IMR-90 (cell line): ENCODE results near the gene RABGGTA. TPM values are rescaled to one million over a fixed set of nuclear protein-coding genes. Genes with fewer than 3 reads are reported as not detected.

Experiments used
- ATAC-seq: fragments of 200-7000 bp; cut with Tn5 transposase; 2 replicates; pipeline ENCODE4 v1.9.1; 2020; ENCODE audit warnings: low read depth, mild to moderate bottlenecking, moderate library complexity
- BruUV-seq: library from RNA; stranded (reverse); fragments of 400-500 nt; replicated peaks from 2 replicates; lab custom pipeline; 2021; lab: Mats Ljungman, UMichigan
- CTCF ChIA-PET: fragments of 300-600 bp; formaldehyde crosslinking; extraction: SDS; loops from one replicate; lab custom pipeline; 2021; ENCODE audit warnings: antibody characterized with exemption; lab: Yijun Ruan, JAX
- POLR2A ChIA-PET: fragments of 300-600 bp; sonication (Branson Sonifier 250); formaldehyde crosslinking; loops from one replicate; lab custom pipeline; 2022; ENCODE audit warnings: antibody characterized with exemption; ENCODE audit not compliant: unreplicated experiment; lab: Charles Lee
- DNase-seq: peaks from one replicate; pipeline ENCODE4 v3.0.0; 2013
- H2AFZ ChIP-seq: replicated peaks from 2 replicates; pipeline ENCODE3; 2013; ENCODE audit warnings: low read length, mild to moderate bottlenecking; ENCODE audit not compliant: poor library complexity
- H2AK5ac ChIP-seq: 2 replicates; pipeline ENCODE4 v1.6.1; 2013; ENCODE audit warnings: low read depth, low read length, inconsistent platforms
- H2AK9ac ChIP-seq: replicated peaks from 2 replicates; pipeline ENCODE3; 2013; ENCODE audit warnings: mild to moderate bottlenecking, low read depth, low read length, moderate library complexity; ENCODE audit not compliant: poor library complexity
- H2BK120ac ChIP-seq: 2 replicates; pipeline ENCODE4 v1.6.1; 2013; ENCODE audit warnings: low read depth, low read length, inconsistent platforms
- H2BK15ac ChIP-seq: 3 replicates; pipeline ENCODE4 v1.6.1; 2013; ENCODE audit warnings: low read depth, low read length, inconsistent platforms
- H2BK20ac ChIP-seq: 2 replicates; pipeline ENCODE4 v1.6.1; 2013; ENCODE audit warnings: low read depth, mild to moderate bottlenecking, inconsistent platforms, low read length, moderate library complexity
- H2BK5ac ChIP-seq: 2 replicates; pipeline ENCODE4 v1.6.1; 2013; ENCODE audit warnings: mild to moderate bottlenecking, low read depth, low read length, inconsistent platforms; ENCODE audit not compliant: poor library complexity, severe bottlenecking
- H3K14ac ChIP-seq: replicated peaks from 2 replicates; pipeline ENCODE4 v1.6.1; 2013; ENCODE audit warnings: low read depth, low read length, inconsistent platforms
- H3K18ac ChIP-seq: 2 replicates; pipeline ENCODE4 v1.6.1; 2013; ENCODE audit warnings: low read depth, low read length, control low read depth
- H3K23ac ChIP-seq: 2 replicates; pipeline ENCODE4 v1.6.1; 2013; ENCODE audit warnings: low read depth, low read length, inconsistent platforms
- H3K27ac ChIP-seq: 2 replicates; pipeline ENCODE4 v1.5.1; 2013; ENCODE audit warnings: mild to moderate bottlenecking, control low read depth, low read length; ENCODE audit not compliant: insufficient read depth
- H3K27me3 ChIP-seq: 2 replicates; pipeline ENCODE4 v1.6.1; 2013; ENCODE audit warnings: low read length; ENCODE audit not compliant: control insufficient read depth, insufficient read depth
- H3K36me3 ChIP-seq: 2 replicates; pipeline ENCODE4 v1.6.1; 2013; ENCODE audit warnings: low read length, mixed read lengths; ENCODE audit not compliant: control insufficient read depth, insufficient read depth
- H3K4ac ChIP-seq: 2 replicates; pipeline ENCODE4 v1.6.1; 2013; ENCODE audit warnings: low read depth, low read length, inconsistent platforms
- H3K4me1 ChIP-seq: 2 replicates; pipeline ENCODE4 v1.6.1; 2013; ENCODE audit warnings: low read length, mixed read lengths; ENCODE audit not compliant: control insufficient read depth, insufficient read depth
- H3K4me2 ChIP-seq: 2 replicates; pipeline ENCODE4 v1.6.1; 2013; ENCODE audit warnings: low read depth, mild to moderate bottlenecking, control low read depth, low read length, moderate library complexity
- H3K4me3 ChIP-seq: 2 replicates; pipeline ENCODE4 v1.5.1; 2013; ENCODE audit warnings: low read depth, mild to moderate bottlenecking, control low read depth, low read length, moderate library complexity; ENCODE audit not compliant: insufficient read depth
- H3K56ac ChIP-seq: 2 replicates; pipeline ENCODE4 v1.6.1; 2013; ENCODE audit warnings: low read length, inconsistent platforms; ENCODE audit not compliant: insufficient read depth; ENCODE audit errors: extremely low read depth
- H3K79me1 ChIP-seq, 2 experiments: 2 replicates each; pipeline ENCODE4 v1.6.1; 2013; ENCODE audit warnings: low read length in 2 of 2, inconsistent platforms in 1 of 2, low read depth in 1 of 2
- H3K9ac ChIP-seq: 2 replicates; pipeline ENCODE4 v1.6.1; 2013; ENCODE audit warnings: low read depth, low read length, control low read depth
- H3K9me1 ChIP-seq: 2 replicates; pipeline ENCODE4 v1.6.1; 2013; ENCODE audit warnings: low read length, inconsistent platforms; ENCODE audit not compliant: insufficient read depth
- H3K9me3 ChIP-seq: 2 replicates; pipeline ENCODE4 v1.6.1; 2013; ENCODE audit warnings: low read length; ENCODE audit not compliant: control insufficient read depth, insufficient read depth
- H4K20me1 ChIP-seq: 2 replicates; pipeline ENCODE4 v1.6.1; 2013; ENCODE audit warnings: low read length, inconsistent platforms; ENCODE audit not compliant: insufficient read depth
- H4K5ac ChIP-seq: 2 replicates; pipeline ENCODE4 v1.6.1; 2013; ENCODE audit warnings: mild to moderate bottlenecking, low read depth, low read length, control low read depth
- H4K8ac ChIP-seq, 2 experiments: 2 replicates each; pipeline ENCODE4 v1.6.1; 2013; ENCODE audit warnings: low read depth in 2 of 2, low read length in 2 of 2, control low read depth in 1 of 2, inconsistent platforms in 1 of 2
- H4K91ac ChIP-seq: 2 replicates; pipeline ENCODE4 v1.6.1; 2013; ENCODE audit warnings: low read depth, low read length, inconsistent platforms; ENCODE audit not compliant: insufficient read depth
- BHLHE40 ChIP-seq: fragments of 150-350 bp; IDR thresholded peaks from 2 replicates; pipeline ENCODE4 v1.6.1; 2016; ENCODE audit warnings: mild to moderate bottlenecking, low read depth, low read length
- CEBPB ChIP-seq: IDR thresholded peaks from 2 replicates; pipeline ENCODE4 v1.6.1; 2012; ENCODE audit warnings: low read depth, low read length, improper control_type of control experiment
- CHD1 ChIP-seq: IDR thresholded peaks from 2 replicates; pipeline ENCODE4 v1.6.1; 2012; ENCODE audit warnings: low read depth, low read length, improper control_type of control experiment
- FOS ChIP-seq: fragments of 150-350 bp; IDR thresholded peaks from 2 replicates; pipeline ENCODE4 v1.6.1; 2016; ENCODE audit warnings: low read depth, low read length
- MAFK ChIP-seq: IDR thresholded peaks from 2 replicates; pipeline ENCODE4 v1.6.1; 2012; ENCODE audit warnings: low read depth, low read length, improper control_type of control experiment
- MAZ ChIP-seq: IDR thresholded peaks from 2 replicates; pipeline ENCODE4 v1.6.1; 2012; ENCODE audit warnings: low read depth, mild to moderate bottlenecking, low read length, improper control_type of control experiment, moderate library complexity, borderline replicate concordance
- POLR2A ChIP-seq: IDR thresholded peaks from 2 replicates; pipeline ENCODE4 v1.6.1; 2012; ENCODE audit warnings: mild to moderate bottlenecking, low read depth, low read length
- RCOR1 ChIP-seq: IDR thresholded peaks from 2 replicates; pipeline ENCODE4 v1.6.1; 2012; ENCODE audit warnings: mild to moderate bottlenecking, low read length, improper control_type of control experiment; ENCODE audit not compliant: insufficient replicate concordance
- WGBS, 2 experiments: methylation state at CpG; one replicate each; pipeline versions ENCODE4 v1.1.5 to v1.1.7; 2013; ENCODE audit warnings: missing lambda C conversion rate in 2 of 2; ENCODE audit not compliant: insufficient read length in 1 of 2; ENCODE audit errors: extremely low coverage in 2 of 2; 5-methylcytosine and 5-hydroxymethylcytosine counted together
- dilution Hi-C: fragments of 300-500 bp; cut with HindIII; formaldehyde crosslinking; loops from one replicate; pipeline ENCODE4 v1.14.3; 2018; ENCODE audit warnings: low sequenced_read_pairs; ENCODE audit not compliant: unreplicated experiment
- in situ Hi-C: fragments of 300-500 bp; cut with MboI; formaldehyde crosslinking; loops from 3 replicates; pipeline ENCODE4 v1.14.3; 2019; ENCODE audit warnings: low sequenced_read_pairs, inconsistent platforms, mixed read lengths
- intact Hi-C: fragments of 100-400 bp; cut with micrococcal nuclease; formaldehyde crosslinking; loops from 2 replicates; pipeline ENCODE4 v1.10.0; 2022
- polyA plus RNA-seq, 3 experiments: library from polyadenylated mRNA; depleted of rRNA; stranded (reverse); fragments of >200 nt; gene quantifications; 2 replicates each; pipeline ENCODE4 v1.2.3, GENCODE V29; 2012; ENCODE audit warnings: low replicate concordance in 1 of 3
- total RNA-seq: library from RNA; depleted of rRNA; stranded (reverse); fragments of >200 nt; gene quantifications from 2 replicates; pipeline ENCODE4 v1.2.3, GENCODE V29; 2012
- TF ChIP-seq, protein P1 (sequence below): conservative IDR thresholded peaks from 2 replicates; pipeline ENCODE4 v1.5.1; 2012; ENCODE audit warnings: mild to moderate bottlenecking, low read depth, low read length, improper control_type of control experiment
- TF ChIP-seq, protein P2 (sequence below): fragments of 150-350 bp; IDR thresholded peaks from 2 replicates; pipeline ENCODE4 v1.6.1; 2017; ENCODE audit warnings: mild to moderate bottlenecking, antibody characterized with exemption, low read length, low read depth
- TF ChIP-seq, protein P3 (sequence below): fragments of 150-350 bp; IDR thresholded peaks from 2 replicates; pipeline ENCODE4 v1.6.1; 2016; ENCODE audit warnings: low read depth, mild to moderate bottlenecking, low read length, moderate library complexity, borderline replicate concordance

RABGGTA gene
- total and polyA plus RNA-seq, 2 of the 4 experiments (the other 2 are of a cell fraction): 25.6 to 55.6 TPM

DNA sequence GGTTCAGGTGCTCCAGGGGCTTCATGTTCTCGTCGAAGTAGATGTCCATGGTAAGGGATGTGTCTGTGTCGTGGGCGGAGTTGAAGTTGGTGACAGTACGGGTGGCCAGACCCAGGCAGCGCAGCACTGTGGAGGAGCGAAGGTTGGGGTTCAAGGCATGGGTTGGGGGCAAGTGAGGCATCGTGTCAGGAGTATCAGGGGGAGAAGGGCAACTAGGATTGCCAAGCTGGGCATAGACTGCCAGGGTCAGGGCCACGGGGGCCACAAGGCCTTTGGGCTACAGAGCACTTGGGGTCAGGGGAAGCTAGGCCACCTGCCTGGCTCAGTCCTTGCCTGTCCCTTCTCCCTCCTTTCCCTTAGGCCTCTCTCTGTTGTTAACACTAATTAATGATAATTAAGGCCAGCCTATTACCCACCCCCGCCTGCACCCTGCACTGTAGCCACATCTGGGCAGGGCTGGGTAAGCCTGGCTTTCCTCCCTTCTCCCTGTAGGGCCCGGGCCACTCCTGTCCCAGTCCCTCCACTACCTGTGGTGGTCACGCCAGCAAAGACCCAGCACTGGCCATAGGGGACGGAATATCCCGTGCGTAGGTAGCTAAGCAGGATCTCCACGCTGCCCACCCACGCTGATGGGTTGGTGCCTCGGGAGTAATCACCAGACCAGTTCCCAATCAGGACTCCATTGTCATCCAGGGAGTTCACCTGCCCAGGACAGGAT, 12.7 kb downstream of the RABGGTA start:
- Histone ChIP-seq H2AK5ac (peak overlapping the region; percentile 84), H2BK15ac (peak overlapping the region; percentile 68; the same call in 1 of the 3 replicates), H2BK20ac (peak overlapping the region; percentile 42; the same call in 1 of the 2 replicates), H2AK9ac (peak overlapping the region; percentile 96), H4K8ac (peak overlapping the region; percentile 65 to 67; a peak in 2 of 4 replicates), H4K5ac (no peak overlapping the region), H4K91ac (peak overlapping the region; percentile 79), H2BK120ac (peak overlapping the region; percentile 79), H3K14ac (no peak overlapping the region), H3K9ac (no peak overlapping the region), H3K79me1 (peaks cover 0 to 2% of the 10 kb centered on the region in 2 experiments; a peak in 1 of 4 replicates), H4K20me1 (no peaks in the 10 kb centered on the region), H3K36me3 (peaks cover 2% of the 10 kb centered on the region; the same call in 1 of the 2 replicates), H2BK5ac (no peak overlapping the region), H3K27me3 (no peaks in the 10 kb centered on the region), H3K4me3 (no peak overlapping the region), H3K27ac (no peak overlapping the region; the same call in 1 of the 2 replicates), H3K9me1 (peaks cover 16% of the 10 kb centered on the region; the same call in 1 of the 2 replicates), H3K4me2 (no peak overlapping the region), H2AFZ (peak overlapping the region; percentile 82), H3K4ac (peak overlapping the region; percentile 60; the same call in 1 of the 2 replicates), H3K9me3 (no peaks in the 10 kb centered on the region), H3K56ac (no peak overlapping the region), H3K4me1 (peaks cover 8% of the 10 kb centered on the region), H3K23ac (no peak overlapping the region), H3K18ac (no peak overlapping the region)
- BruUV-seq: no TSS peak
- in situ Hi-C loops (no loop called here), intact Hi-C loops (no loop called here), dilution Hi-C loops (no loop called here)
- TF ChIP-seq, protein P1, sequence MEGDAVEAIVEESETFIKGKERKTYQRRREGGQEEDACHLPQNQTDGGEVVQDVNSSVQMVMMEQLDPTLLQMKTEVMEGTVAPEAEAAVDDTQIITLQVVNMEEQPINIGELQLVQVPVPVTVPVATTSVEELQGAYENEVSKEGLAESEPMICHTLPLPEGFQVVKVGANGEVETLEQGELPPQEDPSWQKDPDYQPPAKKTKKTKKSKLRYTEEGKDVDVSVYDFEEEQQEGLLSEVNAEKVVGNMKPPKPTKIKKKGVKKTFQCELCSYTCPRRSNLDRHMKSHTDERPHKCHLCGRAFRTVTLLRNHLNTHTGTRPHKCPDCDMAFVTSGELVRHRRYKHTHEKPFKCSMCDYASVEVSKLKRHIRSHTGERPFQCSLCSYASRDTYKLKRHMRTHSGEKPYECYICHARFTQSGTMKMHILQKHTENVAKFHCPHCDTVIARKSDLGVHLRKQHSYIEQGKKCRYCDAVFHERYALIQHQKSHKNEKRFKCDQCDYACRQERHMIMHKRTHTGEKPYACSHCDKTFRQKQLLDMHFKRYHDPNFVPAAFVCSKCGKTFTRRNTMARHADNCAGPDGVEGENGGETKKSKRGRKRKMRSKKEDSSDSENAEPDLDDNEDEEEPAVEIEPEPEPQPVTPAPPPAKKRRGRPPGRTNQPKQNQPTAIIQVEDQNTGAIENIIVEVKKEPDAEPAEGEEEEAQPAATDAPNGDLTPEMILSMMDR: no peak
- TF ChIP-seq BHLHE40: no peak
- TF ChIP-seq POLR2A: no peak
- TF ChIP-seq RCOR1: no peak
- TF ChIP-seq FOS: no peak
- no peak for TF ChIP-seq CEBPB
- TF ChIP-seq, protein P2, sequence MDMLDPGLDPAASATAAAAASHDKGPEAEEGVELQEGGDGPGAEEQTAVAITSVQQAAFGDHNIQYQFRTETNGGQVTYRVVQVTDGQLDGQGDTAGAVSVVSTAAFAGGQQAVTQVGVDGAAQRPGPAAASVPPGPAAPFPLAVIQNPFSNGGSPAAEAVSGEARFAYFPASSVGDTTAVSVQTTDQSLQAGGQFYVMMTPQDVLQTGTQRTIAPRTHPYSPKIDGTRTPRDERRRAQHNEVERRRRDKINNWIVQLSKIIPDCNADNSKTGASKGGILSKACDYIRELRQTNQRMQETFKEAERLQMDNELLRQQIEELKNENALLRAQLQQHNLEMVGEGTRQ: no peak
- TF ChIP-seq, protein P3, sequence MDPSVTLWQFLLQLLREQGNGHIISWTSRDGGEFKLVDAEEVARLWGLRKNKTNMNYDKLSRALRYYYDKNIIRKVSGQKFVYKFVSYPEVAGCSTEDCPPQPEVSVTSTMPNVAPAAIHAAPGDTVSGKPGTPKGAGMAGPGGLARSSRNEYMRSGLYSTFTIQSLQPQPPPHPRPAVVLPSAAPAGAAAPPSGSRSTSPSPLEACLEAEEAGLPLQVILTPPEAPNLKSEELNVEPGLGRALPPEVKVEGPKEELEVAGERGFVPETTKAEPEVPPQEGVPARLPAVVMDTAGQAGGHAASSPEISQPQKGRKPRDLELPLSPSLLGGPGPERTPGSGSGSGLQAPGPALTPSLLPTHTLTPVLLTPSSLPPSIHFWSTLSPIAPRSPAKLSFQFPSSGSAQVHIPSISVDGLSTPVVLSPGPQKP: no peak
- TF ChIP-seq CHD1: no peak
- TF ChIP-seq MAFK: no peak
- no peak for TF ChIP-seq MAZ
- 92% methylated on average over 7 of the region's 18 CpGs; no CpG with 5 or more reads in 1 of the 2 experiments for WGBS, 2 experiments
- DNase-seq (no peak), ATAC-seq (no peak)
- CTCF ChIA-PET: no interaction called here
- POLR2A ChIA-PET: no interaction called here
